ENCODE results near the gene LAMA4. TPM values are rescaled to one million over a fixed set of nuclear protein-coding genes. Genes with fewer than 3 reads are reported as not detected.
"Not testable (repeated sequence)": the region's sequence is repeated elsewhere in the genome, so short reads cannot be mapped to it uniquely, and the experiment has no call there.

LAMA4 gene
- total RNA-seq, 6 experiments from 2014 or later = 80.6 to 130 (median 89.8) TPM

GRCh38 chr6:112113918-112114317, 140.4 kb downstream of the LAMA4 start:
- no peak for TF ChIP-seq CTCF (IDR thresholded peaks at IDR 0.05)
- Mint-ChIP-seq H3K4me3 (no peak overlapping the region), H3K9me3 (no peaks in the 10 kb centered on the region), H3K4me1 (ENCODE audit: low read depth) (peaks cover 23% of the 10 kb centered on the region), H3K27ac (no peak overlapping the region), H3K36me3 (ENCODE audit: low read depth) (peaks cover 32% of the 10 kb centered on the region), H3K27me3 (ENCODE audit: insufficient read depth) (no peaks in the 10 kb centered on the region; the same call in 1 of the 2 replicates)
- no peak for DNase-seq

- peaks cover 32% of the 10 kb centered on the region for H3K36me3 Mint-ChIP-seq (ENCODE audit: low read depth)
- no peaks in the 10 kb centered on the region for H3K9me3 Mint-ChIP-seq
- TF ChIP-seq CTCF (IDR thresholded peaks at IDR 0.05) = no peak
- H3K4me1 Mint-ChIP-seq (ENCODE audit: low read depth) = peaks cover 23% of the 10 kb centered on the region
- no peaks in the 10 kb centered on the region; the same call in 1 of the 2 replicates for H3K27me3 Mint-ChIP-seq (ENCODE audit: insufficient read depth)
- H3K27ac Mint-ChIP-seq = no peak overlapping the region
- no peak for DNase-seq
- no peak overlapping the region for H3K4me3 Mint-ChIP-seq
Observed at GRCh38 chr6:112113431-112113830, 140.9 kb downstream of the LAMA4 start.

GRCh38 chr6:112109262-112109661, 145.1 kb downstream of the LAMA4 start:
- Mint-ChIP-seq H3K36me3 (ENCODE audit: low read depth) (peaks cover 33% of the 10 kb centered on the region), H3K27me3 (ENCODE audit: insufficient read depth) (peaks cover 2% of the 10 kb centered on the region), H3K9me3 (no peaks in the 10 kb centered on the region), H3K4me1 (ENCODE audit: low read depth) (no peaks in the 10 kb centered on the region), H3K4me3 (no peak overlapping the region), H3K27ac (no peak overlapping the region)
- no peak for DNase-seq
- TF ChIP-seq CTCF (IDR thresholded peaks at IDR 0.05) = no peak

GRCh38 chr6:112106562-112106961, 147.8 kb downstream of the LAMA4 start:
- Mint-ChIP-seq H3K4me1 (ENCODE audit: low read depth) (peaks cover 11% of the 10 kb centered on the region), H3K27me3 (ENCODE audit: insufficient read depth) (peaks cover 2% of the 10 kb centered on the region; the same call in 1 of the 2 replicates), H3K36me3 (ENCODE audit: low read depth) (peaks cover 53% of the 10 kb centered on the region), H3K27ac (no peak overlapping the region), H3K4me3 (no peak overlapping the region), H3K9me3 (no peaks in the 10 kb centered on the region)
- no peak for DNase-seq
- no peak for TF ChIP-seq CTCF (IDR thresholded peaks at IDR 0.05)

- H3K4me3 Mint-ChIP-seq; DNase-seq; H3K27ac Mint-ChIP-seq; H3K9me3 Mint-ChIP-seq; H3K27me3 Mint-ChIP-seq (ENCODE audit: insufficient read depth): not testable (repeated sequence)
- H3K4me1 Mint-ChIP-seq (ENCODE audit: low read depth) = peaks cover 12% of the 10 kb centered on the region
- H3K36me3 Mint-ChIP-seq (ENCODE audit: low read depth) = peaks cover 56% of the 10 kb centered on the region
Observed at GRCh38 chr6:112106026-112106425, 148.3 kb downstream of the LAMA4 start.

- Mint-ChIP-seq H3K27ac (no peak overlapping the region), H3K4me1 (ENCODE audit: low read depth) (peaks cover 12% of the 10 kb centered on the region), H3K4me3 (no peak overlapping the region), H3K36me3 (ENCODE audit: low read depth) (peaks cover 33% of the 10 kb centered on the region), H3K27me3 (ENCODE audit: insufficient read depth) (no peaks in the 10 kb centered on the region), H3K9me3 (no peaks in the 10 kb centered on the region)
- no peak for TF ChIP-seq CTCF (IDR thresholded peaks at IDR 0.05)
- no peak for DNase-seq
Observed at GRCh38 chr6:112100561-112100960, 153.8 kb downstream of the LAMA4 start.

Data from HFFc6 (cell line).